HepG2 (cell line): ENCODE measurements around the gene MICA. TPM values are rescaled to one million over a fixed set of nuclear protein-coding genes. Genes with fewer than 3 reads are reported as not detected.

Source experiments
- ATAC-seq: fragments of 200-7000 bp; cut with Tn5 transposase; 3 replicates; pipeline ENCODE4 v1.9.1; 2020; ENCODE audit warnings: mild to moderate bottlenecking, moderate library complexity
- Bru-seq: library from RNA; stranded (reverse); fragments of 400-500 nt; gene quantifications from one replicate; lab custom pipeline; 2021; lab: Mats Ljungman, UMichigan
- BruChase-seq, 2 experiments: library from RNA; stranded (reverse); fragments of 400-500 nt; gene quantifications; one replicate each; lab custom pipeline; 2021; lab: Mats Ljungman, UMichigan
- BruUV-seq: library from RNA; stranded (reverse); fragments of 400-500 nt; replicated peaks from 2 replicates; lab custom pipeline; 2021; lab: Mats Ljungman, UMichigan
- CTCF ChIA-PET: fragments of 300-600 bp; formaldehyde crosslinking; extraction: SDS; loops from one replicate; lab custom pipeline; 2021; ENCODE audit warnings: low total read pairs, inconsistent platforms, low intra/inter-chr PET ratio; lab: Yijun Ruan, JAX
- POLR2A ChIA-PET: fragments of 350-600 bp; sonication (Branson Sonifier 250); formaldehyde crosslinking; loops from one replicate; lab custom pipeline; 2020; ENCODE audit warnings: antibody characterized with exemption, inconsistent platforms; lab: Yijun Ruan, JAX
- DNase-seq: peaks from one replicate; pipeline ENCODE4 v3.0.0-alpha.2; 2015; ENCODE audit warnings: low spot score
- FAIRE-seq: peaks from 3 replicates; lab custom pipeline; 2011; peaks lifted over from hg19 to GRCh38; lab: Jason Lieb, UNC
- H2AFZ ChIP-seq: one replicate; pipeline ENCODE4 v1.6.1; 2011; ENCODE audit warnings: low read length, inconsistent platforms
- H3K27ac ChIP-seq: fragments of 300-600 bp; 3 replicates; pipeline ENCODE4 v1.8.0; 2011; ENCODE audit warnings: mixed run types, mild to moderate bottlenecking, mixed read lengths, low read length, inconsistent platforms; ENCODE audit not compliant: insufficient read depth; ENCODE audit errors: extremely low read length
- H3K27me3 ChIP-seq, 2 experiments: fragments of 200-600 bp in 1 of 2; 2 replicates in 1 of 2; 3 replicates in 1 of 2; pipeline versions ENCODE4 v1.6.0 to v1.8.0; 2011; ENCODE audit warnings: low read length in 2 of 2, mild to moderate bottlenecking in 2 of 2, moderate library complexity in 2 of 2, inconsistent platforms in 1 of 2; ENCODE audit not compliant: insufficient read depth in 2 of 2, control insufficient read depth in 1 of 2
- H3K36me3 ChIP-seq, 2 experiments: fragments of 200-600 bp in 1 of 2; replicated peaks in 1 of 2; 2 replicates in 1 of 2; 3 replicates in 1 of 2; pipeline versions ENCODE4 v1.5.1 to v1.8.0; 2011; ENCODE audit warnings: low read length in 2 of 2, inconsistent platforms in 1 of 2; ENCODE audit not compliant: insufficient read depth in 2 of 2, control insufficient read depth in 1 of 2
- H3K4me1 ChIP-seq: 2 replicates; pipeline ENCODE4 v1.5.1; 2012; ENCODE audit warnings: low read length, inconsistent platforms; ENCODE audit not compliant: insufficient read depth
- H3K4me2 ChIP-seq: 2 replicates; pipeline ENCODE4 v1.6.0; 2011; ENCODE audit warnings: low read depth, low read length, inconsistent platforms
- H3K4me3 ChIP-seq, 3 experiments: fragments of 200-600 bp in 1 of 3; sonication (generic), shearing (Covaris generic) in 1 of 3; replicated peaks in 1 of 3; 2 replicates each; pipeline ENCODE4 v1.5.1; 2011 to 2016; ENCODE audit warnings: low read length in 3 of 3, inconsistent platforms in 2 of 3, low read depth in 2 of 3, mild to moderate bottlenecking in 2 of 3, control low read depth in 1 of 3, mixed read lengths in 1 of 3; ENCODE audit not compliant: insufficient read depth in 1 of 3
- H3K79me2 ChIP-seq: one replicate; pipeline ENCODE4 v1.6.1; 2011; ENCODE audit warnings: low read length, inconsistent platforms; ENCODE audit not compliant: insufficient read depth
- H3K9ac ChIP-seq: 2 replicates; pipeline ENCODE4 v1.6.0; 2011; ENCODE audit warnings: mild to moderate bottlenecking, low read depth, low read length, inconsistent platforms; ENCODE audit not compliant: insufficient read depth
- H3K9me3 ChIP-seq: 2 replicates; pipeline ENCODE4 v1.5.1; 2012; ENCODE audit warnings: mild to moderate bottlenecking, low read length
- H4K20me1 ChIP-seq: 2 replicates; pipeline ENCODE4 v1.6.0; 2011; ENCODE audit warnings: inconsistent platforms, mild to moderate bottlenecking, low read length, moderate library complexity; ENCODE audit not compliant: insufficient read depth
- ATAD3A ChIP-seq: sonication (generic); formaldehyde crosslinking; IDR thresholded peaks from 2 replicates; pipeline ENCODE4 v1.4.0; 2020; ENCODE audit warnings: missing genetic modification reagents
- CENPT ChIP-seq: sonication (generic); formaldehyde crosslinking; IDR thresholded peaks from 2 replicates; pipeline ENCODE4 v1.8.0; 2022; ENCODE audit warnings: low read depth, mild to moderate bottlenecking, moderate library complexity, missing genetic modification reagents
- DBP ChIP-seq: sonication (generic); formaldehyde crosslinking; IDR thresholded peaks from 2 replicates; pipeline ENCODE4 v1.4.0; 2020; ENCODE audit warnings: missing genetic modification reagents; ENCODE audit errors: not compliant biosample characterization
- HMGA1 ChIP-seq: sonication (generic); formaldehyde crosslinking; conservative IDR thresholded peaks from 2 replicates; pipeline ENCODE4 v1.4.0; 2020; ENCODE audit warnings: missing genetic modification reagents
- SMARCC2 ChIP-seq: fragments of 450-650 bp; IDR thresholded peaks from 2 replicates; pipeline ENCODE4 v1.6.1; 2017; ENCODE audit warnings: antibody characterized with exemption, mild to moderate bottlenecking
- SMYD3 ChIP-seq: sonication (generic); formaldehyde crosslinking; IDR thresholded peaks from 2 replicates; pipeline ENCODE4 v1.8.1; 2023; ENCODE audit warnings: mild to moderate bottlenecking, missing genetic modification reagents
- SOX5 ChIP-seq: IDR thresholded peaks from 2 replicates; pipeline ENCODE4 v1.6.1; 2016; ENCODE audit warnings: borderline replicate concordance
- SPEN ChIP-seq: sonication (generic); formaldehyde crosslinking; IDR thresholded peaks from 2 replicates; pipeline ENCODE4 v1.5.1; 2020; ENCODE audit warnings: low read depth, mild to moderate bottlenecking, missing genetic modification reagents
- SRSF4 ChIP-seq: fragments of 200-400 bp; formaldehyde crosslinking; IDR thresholded peaks from one replicate; pipeline ENCODE4 v1.6.1; 2018; ENCODE audit warnings: mild to moderate bottlenecking, low read depth, low read length, moderate library complexity; ENCODE audit not compliant: poor library complexity, severe bottlenecking
- TBP ChIP-seq: sonication (generic); formaldehyde crosslinking; IDR thresholded peaks from 2 replicates; pipeline ENCODE4 v1.5.0; 2020; ENCODE audit warnings: missing genetic modification reagents
- ZNF136 ChIP-seq: sonication (generic); formaldehyde crosslinking; IDR thresholded peaks from 2 replicates; pipeline ENCODE4 v1.8.1; 2022; ENCODE audit warnings: low read depth, mild to moderate bottlenecking, moderate library complexity, missing genetic modification reagents
- ZNF180 ChIP-seq: sonication (generic); formaldehyde crosslinking; IDR thresholded peaks from 2 replicates; pipeline ENCODE4 v1.4.0; 2020; ENCODE audit warnings: low read depth, missing genetic modification reagents, borderline replicate concordance
- ZNF317 ChIP-seq: sonication (generic); formaldehyde crosslinking; IDR thresholded peaks from 2 replicates; pipeline ENCODE4 v1.5.0; 2020; ENCODE audit warnings: mild to moderate bottlenecking, missing genetic modification reagents
- ZNF326 ChIP-seq: sonication (generic); formaldehyde crosslinking; IDR thresholded peaks from 2 replicates; pipeline ENCODE4 v1.4.0; 2020; ENCODE audit warnings: missing genetic modification reagents, borderline replicate concordance
- ZNF552 ChIP-seq: sonication (generic); formaldehyde crosslinking; IDR thresholded peaks from 2 replicates; pipeline ENCODE4 v1.9.0; 2022; ENCODE audit warnings: missing genetic modification reagents, mild to moderate bottlenecking, borderline replicate concordance
- ZNF780A ChIP-seq: sonication (generic); formaldehyde crosslinking; IDR thresholded peaks from 2 replicates; pipeline ENCODE4 v1.8.0; 2022; ENCODE audit warnings: mild to moderate bottlenecking, missing genetic modification reagents, moderate library complexity
- WGBS: methylation state at CpG from one replicate; pipeline ENCODE4 v1.1.6; 2017; ENCODE audit warnings: low lambda C conversion rate; 5-methylcytosine and 5-hydroxymethylcytosine counted together
- in situ Hi-C: cut with HindIII; loops from 2 replicates; pipeline ENCODE4 v1.10.0; 2017; ENCODE audit warnings: low pct_unique_long_range_greater_than_20kb; ENCODE audit not compliant: extremely low pct_ligation_motif_present
- intact Hi-C: fragments of 100-400 bp; cut with micrococcal nuclease; formaldehyde crosslinking; loops from one replicate; pipeline ENCODE4 v1.10.0; 2022; ENCODE audit not compliant: unreplicated experiment
- long read RNA-seq, 2 experiments: library from RNA in 1 of 2; library from polyadenylated mRNA in 1 of 2; stranded (forward) in 1 of 2; unstranded in 1 of 2; transcript quantifications; one replicate each; pipeline ENCODE4 v2.0.0, GENCODE V29; 2019 to 2022
- polyA minus RNA-seq, 3 experiments: library from RNA; depleted of rRNA, polyadenylated mRNA; stranded (reverse); fragments of >200 nt; gene quantifications; 2 replicates each; pipeline ENCODE4 v1.2.3, GENCODE V29; 2011; ENCODE audit warnings: low replicate concordance in 1 of 3
- polyA plus RNA-seq, 8 experiments: library from polyadenylated mRNA; depleted of rRNA in 3 of 8; stranded (reverse) in 7 of 8; unstranded in 1 of 8; fragments of >200 nt; fragmentation: Illumina TruSeq in 4 of 8; extraction: Trizol in 4 of 8; gene quantifications; 2 replicates each; pipeline versions ENCODE4 v1.2.1 to v1.2.3, GENCODE V29; 2011 to 2016; ENCODE audit warnings: low read depth in 4 of 8, missing spikeins in 1 of 8, mixed read lengths in 1 of 8; ENCODE audit not compliant: insufficient read depth in 1 of 8
- total RNA-seq, 5 experiments: library from RNA; depleted of rRNA; stranded (reverse); fragments of >200 nt; fragmentation: Illumina TruSeq; extraction: Trizol; gene quantifications; 2 replicates each; pipeline ENCODE4 v1.2.3, GENCODE V29; 2016; ENCODE audit warnings: low read depth in 1 of 5

The MICA gene
- total RNA-seq (2016; rRNA removed; fragmentation: Illumina TruSeq; extraction: Trizol) (20.5 and 38.1 TPM in 2 replicates), polyA plus RNA-seq (2011; rRNA removed) (21.6 and 29.3 TPM in 2 replicates), polyA minus RNA-seq (2011; rRNA and poly(A)+ RNA removed; ENCODE audit: low replicate concordance) (22.9 and 58.3 TPM in 2 replicates), Bru-seq, nascent RNA (percentile 73 among the genes with signal in this experiment), BruChase-seq, experiment 1, labeled RNA remaining after a 6-hour chase (percentile 94 among the genes with signal in this experiment), BruChase-seq, experiment 2, labeled RNA remaining after a 2-hour chase (percentile 91 among the genes with signal in this experiment)
- 12.0 and 12.9 TPM in 2 replicates for total RNA-seq (2016; cell fraction: cytosol; rRNA removed; fragmentation: Illumina TruSeq; extraction: Trizol; ENCODE audit: low read depth)
- 20.8 and 39.1 TPM in 2 replicates for total RNA-seq (2016; cell fraction: insoluble cytoplasmic fraction; rRNA removed; fragmentation: Illumina TruSeq; extraction: Trizol)
- 19.5 and 19.6 TPM in 2 replicates for total RNA-seq (2016; cell fraction: membrane; rRNA removed; fragmentation: Illumina TruSeq; extraction: Trizol)
- total RNA-seq (2016; cell fraction: nucleus; rRNA removed; fragmentation: Illumina TruSeq; extraction: Trizol), result 32.4 and 40.0 TPM in 2 replicates
- 28.9 and 34.6 TPM in 2 replicates for polyA plus RNA-seq (2011; cell fraction: cytosol; rRNA removed)
- polyA plus RNA-seq (2011; cell fraction: nucleus; rRNA removed), result 28.9 and 39.2 TPM in 2 replicates
- polyA plus RNA-seq (2012), result 19.3 and 38.6 TPM in 2 replicates
- polyA plus RNA-seq (2016; cell fraction: cytosol; fragmentation: Illumina TruSeq; extraction: Trizol; ENCODE audit: low read depth), result 9.5 TPM in 2 replicates
- polyA plus RNA-seq (2016; cell fraction: insoluble cytoplasmic fraction; fragmentation: Illumina TruSeq; extraction: Trizol; ENCODE audit: low read depth), result 17.8 and 18.4 TPM in 2 replicates
- 13.7 and 14.7 TPM in 2 replicates for polyA plus RNA-seq (2016; cell fraction: membrane; fragmentation: Illumina TruSeq; extraction: Trizol; ENCODE audit: low read depth)
- polyA plus RNA-seq (2016; cell fraction: nucleus; fragmentation: Illumina TruSeq; extraction: Trizol; ENCODE audit: insufficient read depth, low read depth), result 58.2 and 58.4 TPM in 2 replicates
- 11.5 and 17.3 TPM in 2 replicates for polyA minus RNA-seq (2011; cell fraction: cytosol; rRNA and poly(A)+ RNA removed)
- polyA minus RNA-seq (2011; cell fraction: nucleus; rRNA and poly(A)+ RNA removed), result 10.6 and 18.5 TPM in 2 replicates
- long read RNA-seq, experiment 1, transcript MICA-209 (6 exons, 1,386 nt), result major isoform, 36 of 39 reads
- long read RNA-seq, experiment 1, partial matches to known transcripts, result 2 of 39 reads
- long read RNA-seq, experiment 1, other reads (novel, unspliced or antisense), result 0 of 39 reads
- long read RNA-seq, experiment 2, transcript MICA-209 (6 exons, 1,386 nt), result major isoform, 38 of 63 reads
- long read RNA-seq, experiment 2, partial matches to known transcripts, result 17 of 63 reads
- long read RNA-seq, experiment 2, other reads (novel, unspliced or antisense), result 8 of 63 reads

GRCh38 chr6:31403283-31404060 is at the start of gene MICA:
TSS of gene MICA (plus strand) at chr6:31403595. CDS start at chr6:31403633, 38 bp downstream.
- H3K9ac ChIP-seq, result peak within 1 kb of the TSS; percentile 77
- H3K4me2 ChIP-seq, result peak within 1 kb of the TSS; percentile 97
- 1% methylated on average over 27 of the region's 58 CpGs for WGBS
- no peaks in the 10 kb centered on the region for H3K36me3 ChIP-seq
- no TSS peak for BruUV-seq
- in situ Hi-C loops, result loop anchor here (5.0 kb wide), 1 partner anchor 39 kb away; no protein-coding TSS in a partner anchor
- ChIA-PET POLR2A (interaction anchor here (0.7 to 4.2 kb wide), 6 partner anchors 12 to 832 kb away, joined by 3 to 22 read pairs (median 7); partner anchors contain the start of genes ABCF1 and DDX39B), CTCF (no interaction called here)
- peak within 1 kb of the TSS; percentile 88 to 96 (median 96) for H3K4me3 ChIP-seq
- H2AFZ ChIP-seq, result no peak within 1 kb of the TSS
- H3K27ac ChIP-seq, result peak within 1 kb of the TSS; percentile 87
- no peaks in the 10 kb centered on the region; a peak in 1 of 5 replicates for H3K27me3 ChIP-seq
- peaks cover 18% of the 10 kb centered on the region; the same call in 1 of the 2 replicates for H4K20me1 ChIP-seq
- DNase-seq (peak; percentile 91), ATAC-seq (peak; percentile 84), FAIRE-seq (peak; percentile 44)
- no peaks in the 10 kb centered on the region for H3K9me3 ChIP-seq
- H3K79me2 ChIP-seq, result peaks cover 68% of the 10 kb centered on the region
- intact Hi-C loops, result no loop called here
- peaks cover 67% of the 10 kb centered on the region for H3K4me1 ChIP-seq
- no peak for TF ChIP-seq HMGA1 (CRISPR knock-in tag)
- TF ChIP-seq DBP, result peak; percentile 83
- TF ChIP-seq SOX5 (CRISPR knock-in tag), result peak; percentile 26; the same call in 1 of the 2 replicates
- peak; percentile 76; the same call in 1 of the 2 replicates for TF ChIP-seq CENPT (CRISPR knock-in tag)
- TF ChIP-seq SPEN (CRISPR knock-in tag), result peak; percentile 51; the same call in 1 of the 2 replicates
- TF ChIP-seq ZNF326 (CRISPR knock-in tag), result no peak
- TF ChIP-seq SMYD3, result peak; percentile 81
- TF ChIP-seq TBP, result no peak
- no peak for TF ChIP-seq SMARCC2
- peak; percentile 62; the same call in 1 of the 2 replicates for TF ChIP-seq ZNF180
- TF ChIP-seq ZNF317, result peak; percentile 59
- TF ChIP-seq ZNF552, result 0 out of 2 replicates have a peak, but pooled peaks have one; percentile 64
- TF ChIP-seq ZNF136 (CRISPR knock-in tag), result no peak; the same call in 1 of the 2 replicates
- no peak for TF ChIP-seq ATAD3A (CRISPR knock-in tag)
- no peak for TF ChIP-seq SRSF4
- no peak for TF ChIP-seq ZNF780A (CRISPR knock-in tag)
